EL (cell line): ENCODE measurements around the gene CPED1.
"Not testable (repeated sequence)": the region's sequence is repeated elsewhere in the genome, so short reads cannot be mapped to it uniquely, and the experiment has no call there.

Experiments used
- DNase-seq: peaks from one replicate; pipeline ENCODE4 v3.0.0-alpha.2; 2016

CPED1 gene

GRCh38 chr7:121103086-121103485, 114.6 kb downstream of the CPED1 start:
- no peak for DNase-seq

- DNase-seq, result no peak
These were observed 115.1 kb downstream of the CPED1 start for GRCh38 chr7:121103579-121103978.

GRCh38 chr7:121105262-121105661, 116.8 kb downstream of the CPED1 start:
- DNase-seq, result no peak

GRCh38 chr7:121107923-121108498, 119.5 kb downstream of the CPED1 start:
- peak; percentile 69 for DNase-seq

- no peak for DNase-seq
These were observed 120.6 kb downstream of the CPED1 start for GRCh38 chr7:121109145-121109544.

- DNase-seq, result peak; percentile 7
These were observed 124.8 kb downstream of the CPED1 start for GRCh38 chr7:121113288-121113687.

- DNase-seq, result peak; percentile 17
These were observed 127.9 kb downstream of the CPED1 start for GRCh38 chr7:121116396-121116795.

- DNase-seq, result no peak
These were observed 130.5 kb downstream of the CPED1 start for GRCh38 chr7:121119047-121119446.

GRCh38 chr7:121123032-121123431, 134.5 kb downstream of the CPED1 start:
- DNase-seq, result no peak

- DNase-seq, result not testable (repeated sequence)
These were observed 136.9 kb downstream of the CPED1 start for GRCh38 chr7:121125454-121125853.

- DNase-seq, result no peak
These were observed 137.7 kb downstream of the CPED1 start for GRCh38 chr7:121126201-121126600.

GRCh38 chr7:121126801-121127534, 138.5 kb downstream of the CPED1 start:
- DNase-seq, result peak; percentile 24

GRCh38 chr7:121132940-121133339, 144.4 kb downstream of the CPED1 start:
- no peak for DNase-seq

- DNase-seq, result no peak
These were observed 144.9 kb downstream of the CPED1 start for GRCh38 chr7:121133444-121133843.

GRCh38 chr7:121137580-121137979, 149.1 kb downstream of the CPED1 start:
- no peak for DNase-seq

- DNase-seq, result no peak
These were observed 149.9 kb downstream of the CPED1 start for GRCh38 chr7:121138262-121138933.

GRCh38 chr7:121139427-121139826, 150.9 kb downstream of the CPED1 start:
- DNase-seq, result no peak

- no peak for DNase-seq
These were observed 152.3 kb downstream of the CPED1 start for GRCh38 chr7:121140790-121141189.

GRCh38 chr7:121151774-121152221, 163.3 kb downstream of the CPED1 start:
- DNase-seq, result no peak

GRCh38 chr7:121153411-121153810, 164.9 kb downstream of the CPED1 start:
- DNase-seq, result no peak

- DNase-seq, result no peak
These were observed 165.5 kb downstream of the CPED1 start for GRCh38 chr7:121153995-121154394.

GRCh38 chr7:121156825-121157224, 168.3 kb downstream of the CPED1 start:
- DNase-seq, result no peak

GRCh38 chr7:121157341-121157751, 168.8 kb downstream of the CPED1 start:
- no peak for DNase-seq
